ENCODE data around the gene AK5. TPM values are rescaled to one million over a fixed set of nuclear protein-coding genes. Genes with fewer than 3 reads are reported as not detected.

Gene AK5
- total and polyA plus RNA-seq, 2 experiments from 2014 or later, result 8.8 to 12.2 TPM

- Histone ChIP-seq H2AFZ (no peak overlapping the region), H4K20me1 (replicated peaks; ENCODE audit: insufficient read depth) (no peaks in the 10 kb centered on the region), H3K9me2 (ENCODE audit: insufficient read depth) (no peaks in the 10 kb centered on the region), H3F3A (replicated peaks; ENCODE audit: low read depth) (no peaks in the 10 kb centered on the region), H3K36me3 (ENCODE audit: insufficient read depth) (no peaks in the 10 kb centered on the region), H3K27me3 (ENCODE audit: insufficient read depth) (no peaks in the 10 kb centered on the region), H3K27ac (ENCODE audit: low read depth) (no peak overlapping the region), H3K79me2 (replicated peaks; ENCODE audit: insufficient read depth) (no peaks in the 10 kb centered on the region), H3K4me2 (no peak overlapping the region), H3K4me1 (ENCODE audit: insufficient read depth) (no peaks in the 10 kb centered on the region), H3K4me3 (no peak overlapping the region)
- Mint-ChIP-seq H3K27me3 (ENCODE audit: insufficient read depth, low read depth, poor library complexity) (peaks cover 12% of the 10 kb centered on the region), H3K4me3 (no peak overlapping the region), H3K36me3 (ENCODE audit: low read depth) (no peaks in the 10 kb centered on the region), H3K27ac (no peak overlapping the region), H3K4me1 (peaks cover 12% of the 10 kb centered on the region), H3K9me3 (no peaks in the 10 kb centered on the region)
- TF ChIP-seq ZNF462 (CRISPR knock-in tag; IDR thresholded peaks at IDR 0.05) (no peak), ETS1 (IDR thresholded peaks at IDR 0.05) (no peak), REST (IDR thresholded peaks at IDR 0.05; ENCODE audit: unreplicated experiment) (no peak), ZNF331 (CRISPR knock-in tag; IDR thresholded peaks at IDR 0.05; ENCODE audit: low read depth) (no peak), JUNB (IDR thresholded peaks at IDR 0.05; ENCODE audit: unreplicated experiment) (no peak), STAT1 (IDR thresholded peaks at IDR 0.05; ENCODE audit: unreplicated experiment) (no peak), EZH2 (IDR thresholded peaks at IDR 0.05; ENCODE audit: low read depth, unreplicated experiment) (no peak), CREB1 (CRISPR knock-in tag; IDR thresholded peaks at IDR 0.05; ENCODE audit: low read depth) (no peak), NANOG (IDR thresholded peaks at IDR 0.05; ENCODE audit: borderline replicate concordance) (no peak), ZNF114 (CRISPR knock-in tag; IDR thresholded peaks at IDR 0.05) (no peak), CTCF (conservative IDR thresholded peaks at IDR 0.05; ENCODE audit: low read depth in 2 of 2) (no peak), EZH2phosphoT487 (IDR thresholded peaks at IDR 0.05; ENCODE audit: unreplicated experiment) (no peak), POLR2AphosphoS5 (IDR thresholded peaks at IDR 0.05; ENCODE audit: low read depth) (no peak)
- DNase-seq (ENCODE audit: low spot score) (no peak), ATAC-seq (no peak)
These were observed 259.3 kb downstream of the AK5 start for GRCh38 chr1:77541162-77541545.

All from GM23338 (cell line).